ENCODE data around the gene GRIN2A. TPM values are rescaled to one million over a fixed set of nuclear protein-coding genes. Genes with fewer than 3 reads are reported as not detected.

The GRIN2A gene
- total and polyA plus RNA-seq, 2 of the 8 experiments (the other 6 are each of a cell fraction or from before 2014, with no cell fraction given): 0.18 to 1.8 TPM

- H2BK15ac ChIP-seq (ENCODE audit: low read length): no peak overlapping the region
- H3K9ac ChIP-seq (replicated peaks in 1 of 4; ENCODE audit: extremely low read depth in 1 of 4, low read depth in 3 of 4, low read length in 3 of 4): no peak overlapping the region
- no peak overlapping the region for H3K56ac ChIP-seq (replicated peaks; ENCODE audit: insufficient read length, low read depth, low read length)
- 0 out of 4 replicates have a peak, but pooled peaks cover 0 to 3% of the 10 kb centered on the region in 2 experiments for H3K79me2 ChIP-seq (ENCODE audit: control insufficient read depth in 1 of 2, insufficient read depth in 2 of 2, low read length in 2 of 2)
- FAIRE-seq (no peak), DNase-seq (ENCODE audit: low read depth in 1 of 2, low spot score in 2 of 2) (no peak)
- no peaks in the 10 kb centered on the region; a peak in 1 of 8 replicates for H3K36me3 ChIP-seq (ENCODE audit: control insufficient read depth in 2 of 4, insufficient read depth in 4 of 4, low read length in 3 of 4)
- no peak overlapping the region for H2AFZ ChIP-seq (ENCODE audit: low read length)
- no peak overlapping the region for H2BK120ac ChIP-seq (replicated peaks; ENCODE audit: low read depth, low read length)
- H3K4me3 ChIP-seq (ENCODE audit: extremely low read depth in 1 of 4, insufficient read depth in 2 of 4, low read depth in 3 of 4, low read length in 4 of 4): no peak overlapping the region
- H3K14ac ChIP-seq (ENCODE audit: insufficient read length): no peak overlapping the region
- no peaks in the 10 kb centered on the region for H3K27me3 ChIP-seq (replicated peaks in 1 of 4; ENCODE audit: control insufficient read depth in 3 of 4, extremely low read depth in 1 of 4, insufficient read depth in 3 of 4, low read length in 3 of 4)
- H3K23me2 ChIP-seq (ENCODE audit: low read depth, low read length): no peaks in the 10 kb centered on the region
- H3K4me2 ChIP-seq (ENCODE audit: insufficient read depth in 1 of 2, low read depth in 2 of 2, low read length in 2 of 2): no peak overlapping the region
- POLR2A ChIA-PET (ENCODE audit: partially characterized antibody): no interaction called here
- H3K23ac ChIP-seq (ENCODE audit: insufficient read length): no peak overlapping the region
- H3K79me1 ChIP-seq (ENCODE audit: low read depth, low read length): peaks cover 2% of the 10 kb centered on the region; the same call in 1 of the 2 replicates
- no peak overlapping the region for H4K8ac ChIP-seq (ENCODE audit: extremely low read depth, insufficient read depth, low read length)
- H4K91ac ChIP-seq (replicated peaks; ENCODE audit: insufficient read length, low read length): no peak overlapping the region
- CTCF ChIA-PET (ENCODE audit: partially characterized antibody): no interaction called here
- H4K20me1 ChIP-seq (replicated peaks in 1 of 2; ENCODE audit: control insufficient read depth in 1 of 2, insufficient read depth in 2 of 2, low read length in 2 of 2): no peaks in the 10 kb centered on the region
- H3K4me1 ChIP-seq (replicated peaks in 1 of 4; ENCODE audit: control insufficient read depth in 3 of 4, insufficient read depth in 4 of 4, low read length in 3 of 4): peaks cover 0 to 5% (median 0%) of the 10 kb centered on the region in 4 experiments; a peak in 2 of 7 replicates
- no peak overlapping the region for H2BK20ac ChIP-seq (ENCODE audit: low read length)
- H2BK12ac ChIP-seq (ENCODE audit: low read depth, low read length): no peak overlapping the region
- no peak overlapping the region for H3K18ac ChIP-seq (ENCODE audit: extremely low read depth, low read length)
- no peak overlapping the region for H3K27ac ChIP-seq (ENCODE audit: low read depth, low read length)
- no peak overlapping the region for H4K5ac ChIP-seq (ENCODE audit: insufficient read length, low read depth, low read length)
- 93% methylated on average over 9 of the region's 9 CpGs; no CpG with 5 or more reads in 1 of the 2 experiments for WGBS, 2 experiments (ENCODE audit: extremely low coverage in 1 of 2, insufficient coverage in 1 of 2, insufficient read length in 1 of 2, insufficient replicate concordance in 2 of 2, low coverage in 1 of 2, low lambda C conversion rate in 2 of 2, missing lambda C conversion rate in 1 of 2)
- no peaks in the 10 kb centered on the region for H3K9me3 ChIP-seq (ENCODE audit: insufficient read depth in 2 of 2, low read depth in 1 of 2, low read length in 1 of 2)
- H2BK5ac ChIP-seq (ENCODE audit: low read depth, low read length): no peak overlapping the region
- H2AK5ac ChIP-seq (ENCODE audit: low read depth, low read length): no peak overlapping the region
- TF ChIP-seq KDM1A (IDR thresholded peaks at IDR 0.05; ENCODE audit: borderline replicate concordance, low read length) (no peak), SIRT6 (IDR thresholded peaks at IDR 0.05; ENCODE audit: low read length) (no peak), YY1 (IDR thresholded peaks at IDR 0.05; ENCODE audit: low read depth, low read length) (no peak), BRCA1 (IDR thresholded peaks at IDR 0.05; ENCODE audit: low read depth, low read length) (no peak), RNF2 (IDR thresholded peaks at IDR 0.05; ENCODE audit: borderline replicate concordance, low read depth, low read length, missing control alignments, poor library complexity, severe bottlenecking) (no peak), EP300 (IDR thresholded peaks at IDR 0.05; ENCODE audit: borderline replicate concordance in 1 of 2, low read depth in 2 of 2, low read length in 2 of 2) (no peak), TCF12 (IDR thresholded peaks at IDR 0.05; ENCODE audit: low read depth, low read length) (no peak)
- no peak overlapping the region for H3K4ac ChIP-seq (replicated peaks; ENCODE audit: insufficient read length, low read depth, low read length)
Measured at GRCh38 chr16:9772526-9773225, 409.6 kb downstream of the GRIN2A start.
